HepG2 (cell line): ENCODE results near the gene HOXA7. TPM values are rescaled to one million over a fixed set of nuclear protein-coding genes. Genes with fewer than 3 reads are reported as not detected.

Experiments
- CAMTA2 ChIP-seq: sonication (generic); formaldehyde crosslinking; IDR thresholded peaks from 2 replicates; pipeline ENCODE4 v1.4.0; 2020; ENCODE audit warnings: mild to moderate bottlenecking, missing genetic modification reagents, borderline replicate concordance
- FOXJ3 ChIP-seq: sonication (generic); formaldehyde crosslinking; IDR thresholded peaks from 2 replicates; pipeline ENCODE4 v1.4.0; 2020; ENCODE audit warnings: missing genetic modification reagents, mild to moderate bottlenecking, borderline replicate concordance
- GTF3A ChIP-seq: sonication (generic); formaldehyde crosslinking; conservative IDR thresholded peaks from 2 replicates; pipeline ENCODE4 v1.4.0; 2020; ENCODE audit warnings: mild to moderate bottlenecking, missing genetic modification reagents
- HDAC1 ChIP-seq: sonication (generic); formaldehyde crosslinking; IDR thresholded peaks from 2 replicates; pipeline ENCODE4 v1.5.1; 2020; ENCODE audit warnings: mild to moderate bottlenecking, missing genetic modification reagents
- HNF1B ChIP-seq: sonication (generic); formaldehyde crosslinking; IDR thresholded peaks from 2 replicates; pipeline ENCODE4 v1.5.1; 2020; ENCODE audit warnings: mild to moderate bottlenecking, moderate library complexity, missing genetic modification reagents
- HNRNPL ChIP-seq: fragments of 200-400 bp; formaldehyde crosslinking; IDR thresholded peaks from 2 replicates; pipeline ENCODE4 v1.6.1; 2017; ENCODE audit warnings: mild to moderate bottlenecking, low read depth, low read length
- HOXA5 ChIP-seq: sonication (generic); formaldehyde crosslinking; IDR thresholded peaks from 2 replicates; pipeline ENCODE4 v1.4.0; 2020; ENCODE audit warnings: missing genetic modification reagents
- IRX3 ChIP-seq: sonication (generic); formaldehyde crosslinking; IDR thresholded peaks from 2 replicates; pipeline ENCODE4 v1.8.1; 2023; ENCODE audit warnings: mild to moderate bottlenecking, low read depth, missing genetic modification reagents, borderline replicate concordance
- JUNB ChIP-seq: sonication (generic); formaldehyde crosslinking; IDR thresholded peaks from 2 replicates; pipeline ENCODE4 v1.8.0; 2022; ENCODE audit warnings: missing genetic modification reagents, mild to moderate bottlenecking, borderline replicate concordance
- KDM3A ChIP-seq: IDR thresholded peaks from 2 replicates; pipeline ENCODE4 v1.6.1; 2018; ENCODE audit warnings: low read depth, missing compliant biosample characterization
- KLF11 ChIP-seq: IDR thresholded peaks from 2 replicates; pipeline ENCODE4 v1.6.1; 2016; ENCODE audit warnings: missing compliant biosample characterization
- MATR3 ChIP-seq: sonication (generic); formaldehyde crosslinking; IDR thresholded peaks from 2 replicates; pipeline ENCODE4 v1.4.0; 2020; ENCODE audit warnings: missing genetic modification reagents
- MED1 ChIP-seq: sonication (generic); formaldehyde crosslinking; IDR thresholded peaks from 2 replicates; pipeline ENCODE4 v1.4.0; 2020; ENCODE audit warnings: missing genetic modification reagents
- MTF1 ChIP-seq: sonication (generic); formaldehyde crosslinking; IDR thresholded peaks from 2 replicates; pipeline ENCODE4 v1.5.0; 2020; ENCODE audit warnings: missing genetic modification reagents
- MYNN ChIP-seq: sonication (generic); formaldehyde crosslinking; IDR thresholded peaks from 2 replicates; pipeline ENCODE4 v1.4.0; 2020; ENCODE audit warnings: mild to moderate bottlenecking, low read depth, missing genetic modification reagents
- SMAD1 ChIP-seq: sonication (generic); formaldehyde crosslinking; IDR thresholded peaks from 2 replicates; pipeline ENCODE4 v1.4.0; 2020; ENCODE audit warnings: missing genetic modification reagents, low read depth, mild to moderate bottlenecking, borderline replicate concordance
- SP2 ChIP-seq: sonication (generic); formaldehyde crosslinking; IDR thresholded peaks from 2 replicates; pipeline ENCODE4 v1.5.1; 2020; ENCODE audit warnings: mild to moderate bottlenecking, missing genetic modification reagents
- SRF ChIP-seq: IDR thresholded peaks from 2 replicates; pipeline ENCODE4 v1.6.1; 2011; ENCODE audit warnings: mild to moderate bottlenecking, low read depth, low read length, moderate library complexity
- XRCC5 ChIP-seq: fragments of 200-400 bp; formaldehyde crosslinking; optimal IDR thresholded peaks from 2 replicates; pipeline ENCODE3; 2017; ENCODE audit warnings: mild to moderate bottlenecking, low read length
- YY1 ChIP-seq: IDR thresholded peaks from 2 replicates; pipeline ENCODE4 v1.6.1; 2011; ENCODE audit warnings: low read length, low read depth, moderate library complexity, mild to moderate bottlenecking; ENCODE audit not compliant: insufficient read depth, insufficient replicate concordance
- ZBTB20 ChIP-seq: sonication (generic); formaldehyde crosslinking; IDR thresholded peaks from 2 replicates; pipeline ENCODE4 v1.8.1; 2023; ENCODE audit warnings: missing genetic modification reagents, low read depth, mild to moderate bottlenecking, borderline replicate concordance
- ZFX ChIP-seq: sonication (generic); formaldehyde crosslinking; IDR thresholded peaks from 2 replicates; pipeline ENCODE4 v1.4.0; 2020; ENCODE audit warnings: mild to moderate bottlenecking, low read depth, missing genetic modification reagents, moderate library complexity
- ZMAT3 ChIP-seq: sonication (generic); formaldehyde crosslinking; conservative IDR thresholded peaks from 2 replicates; pipeline ENCODE4 v1.7.0; 2021; ENCODE audit warnings: missing genetic modification reagents
- ZNF556 ChIP-seq: sonication (generic); formaldehyde crosslinking; IDR thresholded peaks from 2 replicates; pipeline ENCODE4 v1.4.0; 2020; ENCODE audit warnings: mild to moderate bottlenecking, missing genetic modification reagents, borderline replicate concordance
- polyA plus RNA-seq, 8 experiments: library from polyadenylated mRNA; depleted of rRNA in 3 of 8; stranded (reverse) in 7 of 8; unstranded in 1 of 8; fragments of >200 nt; fragmentation: Illumina TruSeq in 4 of 8; extraction: Trizol in 4 of 8; gene quantifications; 2 replicates each; pipeline versions ENCODE4 v1.2.1 to v1.2.3, GENCODE V29; 2011 to 2016; ENCODE audit warnings: low read depth in 4 of 8, missing spikeins in 1 of 8, mixed read lengths in 1 of 8; ENCODE audit not compliant: insufficient read depth in 1 of 8
- total RNA-seq, 5 experiments: library from RNA; depleted of rRNA; stranded (reverse); fragments of >200 nt; fragmentation: Illumina TruSeq; extraction: Trizol; gene quantifications; 2 replicates each; pipeline ENCODE4 v1.2.3, GENCODE V29; 2016; ENCODE audit warnings: low read depth in 1 of 5
- TF ChIP-seq, protein P1 (sequence below): sonication (generic); formaldehyde crosslinking; IDR thresholded peaks from 2 replicates; pipeline ENCODE4 v1.4.0; 2020; ENCODE audit warnings: missing genetic modification reagents, borderline replicate concordance
- TF ChIP-seq, protein P2 (sequence below): IDR thresholded peaks from 2 replicates; pipeline ENCODE4 v1.6.1; 2016; ENCODE audit warnings: mild to moderate bottlenecking, missing biosample characterization, missing genetic modification reagents
- TF ChIP-seq, protein P3 (sequence below): sonication (generic); formaldehyde crosslinking; IDR thresholded peaks from 2 replicates; pipeline ENCODE4 v1.4.0; 2020; ENCODE audit warnings: mild to moderate bottlenecking, missing genetic modification reagents

The HOXA7 gene
- total and polyA plus RNA-seq, 2 of the 13 experiments (the other 11 are each of a cell fraction or from before 2014, with no cell fraction given): 0.05 TPM; not detected in 1

DNA sequence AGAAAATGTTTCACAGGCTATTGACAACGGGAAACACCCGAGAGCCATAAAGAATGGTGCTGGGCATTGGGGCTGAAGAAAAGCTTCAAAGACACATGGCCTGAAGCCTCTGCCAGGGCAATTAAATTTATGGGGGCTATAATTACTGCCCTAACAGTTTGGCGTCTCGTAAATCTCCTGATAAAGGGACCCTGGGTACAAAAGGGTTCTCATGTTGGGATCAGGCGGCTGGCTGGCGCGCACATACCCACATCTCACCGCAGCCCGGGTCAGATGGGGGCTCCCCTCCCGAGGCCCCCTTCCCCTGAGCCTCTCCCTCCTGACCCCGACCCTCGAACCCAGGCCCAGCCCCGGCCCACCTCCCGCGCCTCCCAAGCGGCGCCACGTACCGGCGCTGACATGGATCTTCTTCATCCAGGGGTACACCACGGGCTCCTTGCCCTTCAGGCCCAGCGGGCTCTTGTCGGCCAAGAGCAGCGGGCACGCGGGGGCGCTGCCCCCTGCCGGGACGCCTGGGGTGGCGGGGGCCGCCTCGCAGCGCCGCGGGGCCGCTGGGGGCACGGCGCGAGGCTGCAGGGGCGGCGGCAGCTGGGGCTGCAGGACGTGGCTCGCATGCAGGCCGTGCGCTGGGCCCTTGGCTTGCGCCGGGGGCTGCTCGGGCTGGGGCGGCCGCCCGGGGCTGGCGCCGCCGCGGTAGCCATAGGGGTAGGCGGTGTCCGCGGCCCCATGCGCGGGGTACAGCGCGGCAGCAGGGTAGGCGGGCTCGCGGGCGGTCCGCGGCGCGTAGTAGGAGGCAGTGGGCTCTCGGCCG lies 26.5 kb downstream of the HOXA7 start (continued):
- TF ChIP-seq HNF1B (no peak), SMAD1 (CRISPR knock-in tag) (no peak), CAMTA2 (CRISPR knock-in tag) (no peak), ZNF556 (CRISPR knock-in tag) (no peak), KDM3A (CRISPR knock-in tag) (no peak), HDAC1 (CRISPR knock-in tag) (peak; percentile 29; the same call in 1 of the 2 replicates), MED1 (peak; percentile 36; the same call in 1 of the 2 replicates), HOXA5 (CRISPR knock-in tag) (no peak), KLF11 (CRISPR knock-in tag) (no peak), MATR3 (CRISPR knock-in tag) (no peak), HNRNPL (peak; percentile 80), ZMAT3 (0 out of 2 replicates have a peak, but pooled peaks have one; percentile 29), MYNN (no peak), ZBTB20 (no peak), XRCC5 (peak; percentile 62), IRX3 (CRISPR knock-in tag) (no peak), GTF3A (CRISPR knock-in tag) (no peak), JUNB (CRISPR knock-in tag) (no peak), SRF (no peak), SP2 (CRISPR knock-in tag) (no peak), FOXJ3 (CRISPR knock-in tag) (no peak), MTF1 (CRISPR knock-in tag) (no peak), ZFX (CRISPR knock-in tag) (peak; percentile 62), YY1 (peak; percentile 59)
- TF ChIP-seq, protein P1, sequence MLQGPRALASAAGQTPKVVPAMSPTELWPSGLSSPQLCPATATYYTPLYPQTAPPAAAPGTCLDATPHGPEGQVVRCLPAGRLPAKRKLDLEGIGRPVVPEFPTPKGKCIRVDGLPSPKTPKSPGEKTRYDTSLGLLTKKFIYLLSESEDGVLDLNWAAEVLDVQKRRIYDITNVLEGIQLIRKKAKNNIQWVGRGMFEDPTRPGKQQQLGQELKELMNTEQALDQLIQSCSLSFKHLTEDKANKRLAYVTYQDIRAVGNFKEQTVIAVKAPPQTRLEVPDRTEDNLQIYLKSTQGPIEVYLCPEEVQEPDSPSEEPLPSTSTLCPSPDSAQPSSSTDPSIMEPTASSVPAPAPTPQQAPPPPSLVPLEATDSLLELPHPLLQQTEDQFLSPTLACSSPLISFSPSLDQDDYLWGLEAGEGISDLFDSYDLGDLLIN (CRISPR knock-in tag): no peak
- TF ChIP-seq, protein P2, sequence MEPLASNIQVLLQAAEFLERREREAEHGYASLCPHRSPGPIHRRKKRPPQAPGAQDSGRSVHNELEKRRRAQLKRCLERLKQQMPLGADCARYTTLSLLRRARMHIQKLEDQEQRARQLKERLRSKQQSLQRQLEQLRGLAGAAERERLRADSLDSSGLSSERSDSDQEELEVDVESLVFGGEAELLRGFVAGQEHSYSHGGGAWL: no peak
- TF ChIP-seq, protein P3, sequence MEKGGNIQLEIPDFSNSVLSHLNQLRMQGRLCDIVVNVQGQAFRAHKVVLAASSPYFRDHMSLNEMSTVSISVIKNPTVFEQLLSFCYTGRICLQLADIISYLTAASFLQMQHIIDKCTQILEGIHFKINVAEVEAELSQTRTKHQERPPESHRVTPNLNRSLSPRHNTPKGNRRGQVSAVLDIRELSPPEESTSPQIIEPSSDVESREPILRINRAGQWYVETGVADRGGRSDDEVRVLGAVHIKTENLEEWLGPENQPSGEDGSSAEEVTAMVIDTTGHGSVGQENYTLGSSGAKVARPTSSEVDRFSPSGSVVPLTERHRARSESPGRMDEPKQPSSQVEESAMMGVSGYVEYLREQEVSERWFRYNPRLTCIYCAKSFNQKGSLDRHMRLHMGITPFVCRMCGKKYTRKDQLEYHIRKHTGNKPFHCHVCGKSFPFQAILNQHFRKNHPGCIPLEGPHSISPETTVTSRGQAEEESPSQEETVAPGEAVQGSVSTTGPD (CRISPR knock-in tag): no peak
